Measurements from ENCODE around the gene TAS2R40.

- TF ChIP-seq CTCF (IDR thresholded peaks at IDR 0.05) (no peak), POLR2A (IDR thresholded peaks at IDR 0.05) (no peak)
Measured at GRCh38 chr7:143230602-143231457, 9.0 kb downstream of the TAS2R40 start.

Measured in heart left ventricle (tissue), 13 donors.